OCI-LY1 (cell line): ENCODE results near the gene NTNG1.

Source experiments
- H2AFZ ChIP-seq: fragments of 200-600 bp; sonication (generic), shearing (Covaris generic); 2 replicates; pipeline ENCODE4 v1.6.0; 2014; ENCODE audit warnings: antibody characterized with exemption, mild to moderate bottlenecking, low read length
- H3F3A ChIP-seq: fragments of 200-600 bp; sonication (generic), shearing (Covaris generic); 2 replicates; pipeline ENCODE4 v1.6.0; 2014; ENCODE audit warnings: mild to moderate bottlenecking, antibody characterized with exemption, low read length, moderate library complexity; ENCODE audit not compliant: insufficient read depth
- H3K27ac ChIP-seq: fragments of 200-600 bp; sonication (generic); 2 replicates; pipeline ENCODE4 v1.5.1; 2014; ENCODE audit warnings: low read length, mixed run types, mild to moderate bottlenecking, low read depth; ENCODE audit not compliant: poor library complexity, severe bottlenecking
- H3K27me3 ChIP-seq: fragments of 200-600 bp; sonication (generic); 2 replicates; pipeline ENCODE4 v1.6.0; 2014; ENCODE audit warnings: antibody characterized with exemption, mild to moderate bottlenecking, low read length, moderate library complexity; ENCODE audit not compliant: insufficient read depth
- H3K36me3 ChIP-seq: fragments of 200-600 bp; sonication (generic); 2 replicates; pipeline ENCODE4 v1.6.1; 2014; ENCODE audit warnings: mild to moderate bottlenecking, antibody characterized with exemption, low read length, moderate library complexity, mixed read lengths; ENCODE audit not compliant: insufficient read depth
- H3K4me1 ChIP-seq: fragments of 200-600 bp; sonication (generic); 2 replicates; pipeline ENCODE4 v1.5.1; 2014; ENCODE audit warnings: mild to moderate bottlenecking, low read length, moderate library complexity; ENCODE audit not compliant: insufficient read depth, severe bottlenecking
- H3K4me2 ChIP-seq: fragments of 200-600 bp; sonication (generic), shearing (Covaris generic); 2 replicates; pipeline ENCODE4 v1.6.1; 2014; ENCODE audit warnings: low read length
- H3K4me3 ChIP-seq: fragments of 200-600 bp; sonication (generic); 2 replicates; pipeline ENCODE4 v1.5.1; 2014; ENCODE audit warnings: low read length, low read depth, mild to moderate bottlenecking, mixed read lengths; ENCODE audit not compliant: poor library complexity, severe bottlenecking
- H3K79me2 ChIP-seq: fragments of 200-600 bp; shearing (Covaris generic); 2 replicates; pipeline ENCODE4 v1.6.1; 2016; ENCODE audit warnings: mixed run types, low read length, mixed read lengths; ENCODE audit not compliant: insufficient read depth
- H3K9ac ChIP-seq: fragments of 200-600 bp; sonication (generic), shearing (Covaris generic); 2 replicates; pipeline ENCODE4 v1.6.1; 2014; ENCODE audit warnings: mild to moderate bottlenecking, low read length, mixed read lengths
- H3K9me2 ChIP-seq: fragments of 200-600 bp; sonication (generic), shearing (Covaris generic); 2 replicates; pipeline ENCODE4 v1.6.1; 2014; ENCODE audit warnings: low read depth, mild to moderate bottlenecking, low read length, mixed read lengths
- H3K9me3 ChIP-seq: fragments of 200-600 bp; shearing (Covaris generic); 2 replicates; pipeline ENCODE4 v1.6.1; 2014; ENCODE audit warnings: low read length, mixed read lengths
- H4K20me1 ChIP-seq: fragments of 200-600 bp; sonication (generic), shearing (Covaris generic); 2 replicates; pipeline ENCODE4 v1.6.0; 2016; ENCODE audit warnings: mild to moderate bottlenecking, low read length; ENCODE audit not compliant: insufficient read depth
- CTCF ChIP-seq: fragments of 200-600 bp; sonication (generic), shearing (Covaris generic); IDR thresholded peaks from 2 replicates; pipeline ENCODE4 v1.5.1; 2017; ENCODE audit warnings: mild to moderate bottlenecking, antibody characterized with exemption, low read length, moderate library complexity, mixed read lengths
- EZH2 ChIP-seq: fragments of 200-600 bp; sonication (generic), shearing (Covaris generic); IDR thresholded peaks from 2 replicates; pipeline ENCODE4 v1.8.0; 2017; ENCODE audit warnings: borderline replicate concordance, mixed run types, mild to moderate bottlenecking, antibody characterized with exemption, low read length, moderate library complexity, mixed read lengths

NTNG1 gene

GRCh38 chr1:107315652-107316051 lies 174.8 kb downstream of the NTNG1 start:
- Histone ChIP-seq H3K9me2 (no peaks in the 10 kb centered on the region), H3K9ac (no peak overlapping the region), H3K27ac (no peak overlapping the region), H3K4me3 (no peak overlapping the region), H3F3A (no peaks in the 10 kb centered on the region), H3K4me1 (no peaks in the 10 kb centered on the region), H3K27me3 (no peaks in the 10 kb centered on the region), H2AFZ (no peak overlapping the region), H4K20me1 (no peaks in the 10 kb centered on the region), H3K36me3 (no peaks in the 10 kb centered on the region), H3K9me3 (no peaks in the 10 kb centered on the region), H3K79me2 (no peaks in the 10 kb centered on the region), H3K4me2 (no peak overlapping the region)
- TF ChIP-seq CTCF = no peak
- no peak for TF ChIP-seq EZH2

- no peaks in the 10 kb centered on the region for H3K9me2 ChIP-seq
- H3K9ac ChIP-seq = no peak overlapping the region
- no peak overlapping the region for H3K4me3 ChIP-seq
- H3K36me3 ChIP-seq = no peaks in the 10 kb centered on the region
- H3K79me2 ChIP-seq = no peaks in the 10 kb centered on the region
- H3K27ac ChIP-seq = no peak overlapping the region
- TF ChIP-seq EZH2 = no peak
- no peak for TF ChIP-seq CTCF
- no peak overlapping the region for H3K4me2 ChIP-seq
- H3K27me3 ChIP-seq = no peaks in the 10 kb centered on the region
- no peak overlapping the region for H2AFZ ChIP-seq
- H4K20me1 ChIP-seq = no peaks in the 10 kb centered on the region
- no peaks in the 10 kb centered on the region for H3K9me3 ChIP-seq
- H3F3A ChIP-seq = no peaks in the 10 kb centered on the region
- H3K4me1 ChIP-seq = no peaks in the 10 kb centered on the region
Measured at GRCh38 chr1:107318932-107319331, 178.1 kb downstream of the NTNG1 start.

GRCh38 chr1:107323784-107324183 lies 182.9 kb downstream of the NTNG1 start:
- no peaks in the 10 kb centered on the region for H3F3A ChIP-seq
- no peaks in the 10 kb centered on the region for H3K79me2 ChIP-seq
- no peaks in the 10 kb centered on the region for H3K9me3 ChIP-seq
- no peak overlapping the region for H3K9ac ChIP-seq
- H2AFZ ChIP-seq = no peak overlapping the region
- H3K9me2 ChIP-seq = no peaks in the 10 kb centered on the region
- no peak overlapping the region for H3K27ac ChIP-seq
- H3K36me3 ChIP-seq = no peaks in the 10 kb centered on the region
- TF ChIP-seq CTCF (no peak), EZH2 (no peak)
- no peaks in the 10 kb centered on the region for H4K20me1 ChIP-seq
- no peaks in the 10 kb centered on the region for H3K27me3 ChIP-seq
- H3K4me3 ChIP-seq = no peak overlapping the region
- no peaks in the 10 kb centered on the region for H3K4me1 ChIP-seq
- no peak overlapping the region for H3K4me2 ChIP-seq
